OCI-M1 (cell line): ENCODE results near the gene KRTAP9-6.
"Not testable (repeated sequence)": the region's sequence is repeated elsewhere in the genome, so short reads cannot be mapped to it uniquely, and the experiment has no call there.

ENCODE experiments used
- DNase-seq: peaks from one replicate; lab custom pipeline; 2025; lab: John Stamatoyannopoulos, UW

Gene KRTAP9-6

DNA sequence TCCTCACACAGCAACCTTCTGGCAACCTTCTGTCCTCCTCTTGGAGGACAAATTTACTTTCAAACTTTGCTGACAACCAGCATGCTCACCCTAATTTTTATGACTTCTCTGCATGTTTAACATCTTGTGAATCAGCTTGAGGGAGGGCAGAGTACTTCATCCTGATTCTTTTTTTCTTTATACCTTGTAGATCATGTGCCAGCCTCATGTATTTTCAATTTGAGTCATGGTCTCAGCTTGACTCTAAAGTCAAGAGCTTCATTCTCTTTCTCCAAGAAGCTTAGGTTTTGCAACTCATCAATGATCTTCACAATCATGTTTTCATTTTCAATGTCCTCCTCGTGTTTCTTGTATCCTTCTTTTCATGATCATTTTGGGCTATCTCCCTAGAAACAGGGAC, 6.7 kb downstream of the KRTAP9-6 start:
- no peak for DNase-seq

DNA sequence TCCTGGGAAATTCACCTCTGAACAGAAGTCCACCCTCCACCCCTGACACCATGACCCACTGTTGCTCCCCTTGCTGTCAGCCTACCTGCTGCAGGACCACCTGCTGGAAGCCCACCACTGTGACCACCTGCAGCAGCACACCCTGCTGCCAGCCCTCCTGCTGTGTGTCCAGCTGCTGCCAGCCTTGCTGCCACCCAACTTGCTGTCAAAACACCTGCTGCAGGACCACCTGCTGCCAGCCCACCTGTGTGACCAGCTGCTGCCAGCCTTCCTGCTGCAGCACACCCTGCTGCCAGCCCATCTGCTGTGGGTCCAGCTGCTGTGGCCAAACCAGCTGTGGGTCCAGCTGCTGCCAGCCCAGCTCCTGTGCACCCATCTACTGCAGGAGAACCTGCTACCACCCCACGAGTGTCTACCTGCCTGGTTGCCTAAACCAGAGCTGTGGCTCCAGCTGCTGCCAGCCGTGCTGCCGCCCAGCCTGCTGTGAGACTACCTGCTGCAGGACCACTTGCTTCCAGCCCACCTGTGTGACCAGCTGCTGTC, 10.5 kb downstream of the KRTAP9-6 start, which contains the start of gene KRTAP9-7:
TSS of gene KRTAP9-7 (plus strand) at position 51 of the 543 bp plus-strand sequence. CDS start at position 51, 0 bp downstream.
- DNase-seq = not testable (repeated sequence)

DNA sequence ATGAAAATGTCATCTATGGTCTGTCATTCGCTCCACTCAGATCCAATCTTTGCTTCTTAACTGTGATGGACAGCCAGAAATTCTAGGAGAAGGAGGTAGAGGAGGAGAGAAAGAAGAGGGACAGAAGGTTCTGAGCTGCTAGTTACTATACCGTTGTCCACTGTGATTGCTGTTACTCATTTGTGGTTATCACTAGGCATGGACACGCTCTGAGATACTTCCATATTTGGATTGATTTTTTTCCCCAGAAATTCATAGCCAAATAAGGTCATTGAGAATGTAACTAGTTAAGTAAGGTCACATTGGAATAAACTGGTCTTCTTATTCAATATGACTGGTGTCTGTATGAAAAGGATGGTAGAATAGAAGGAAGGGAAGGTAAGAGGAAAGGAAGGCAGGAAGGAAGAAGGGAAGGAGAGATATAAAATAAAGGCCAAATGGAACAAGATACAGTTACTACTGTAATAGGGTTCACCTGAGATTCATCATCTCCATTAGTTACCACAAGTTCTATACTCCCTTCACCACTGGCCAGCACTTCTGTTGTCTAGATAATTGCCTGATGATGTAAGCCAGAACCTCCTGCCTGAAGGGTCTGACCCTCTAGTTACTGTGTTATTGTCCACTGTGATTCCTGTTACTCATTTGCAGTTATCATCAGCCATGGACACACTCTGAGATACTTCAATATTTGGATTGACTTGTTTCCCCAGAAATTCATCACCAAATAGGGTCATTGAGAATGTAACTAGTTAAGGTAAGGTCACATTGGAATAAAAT, 13.2 kb downstream of the KRTAP9-6 start:
- no peak for DNase-seq

DNA sequence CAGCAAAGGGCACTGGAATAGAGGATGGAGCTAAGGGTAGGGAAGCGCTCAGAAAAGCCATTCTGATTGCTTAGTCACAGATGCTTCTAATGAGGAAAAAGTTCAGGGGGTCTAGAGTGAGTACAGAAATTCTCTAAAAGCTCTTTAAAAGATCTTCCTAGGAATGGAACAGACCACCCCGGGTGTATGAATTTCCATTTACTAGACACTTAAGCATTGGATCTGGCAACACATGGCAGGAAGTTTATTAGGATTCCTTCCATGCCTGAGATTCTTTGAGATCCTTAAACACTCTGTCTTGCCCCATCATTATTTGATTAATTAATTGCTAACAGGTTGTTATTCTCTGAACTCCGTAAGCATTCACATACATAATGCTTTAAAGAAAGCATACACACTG, 18.9 kb downstream of the KRTAP9-6 start:
- DNase-seq = no peak

DNA sequence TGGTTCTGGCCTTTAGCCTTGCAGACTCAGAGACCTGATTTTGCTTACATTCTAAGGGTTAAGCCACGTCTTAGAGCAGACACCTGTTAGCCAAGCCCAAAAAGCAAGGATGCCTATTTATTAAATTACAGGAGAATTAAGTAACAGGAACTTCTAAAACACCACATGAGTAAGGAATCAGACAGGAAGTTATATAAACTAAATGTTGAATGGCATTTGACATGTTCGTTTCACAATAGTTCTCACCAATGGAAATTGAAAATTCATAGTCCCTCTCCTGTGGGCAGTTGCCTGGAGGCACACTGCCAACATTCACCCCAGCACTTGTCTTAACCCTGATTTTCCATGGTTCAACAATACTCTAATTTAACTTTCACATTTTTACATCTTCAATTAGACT, 19.4 kb downstream of the KRTAP9-6 start:
- no peak for DNase-seq

DNA sequence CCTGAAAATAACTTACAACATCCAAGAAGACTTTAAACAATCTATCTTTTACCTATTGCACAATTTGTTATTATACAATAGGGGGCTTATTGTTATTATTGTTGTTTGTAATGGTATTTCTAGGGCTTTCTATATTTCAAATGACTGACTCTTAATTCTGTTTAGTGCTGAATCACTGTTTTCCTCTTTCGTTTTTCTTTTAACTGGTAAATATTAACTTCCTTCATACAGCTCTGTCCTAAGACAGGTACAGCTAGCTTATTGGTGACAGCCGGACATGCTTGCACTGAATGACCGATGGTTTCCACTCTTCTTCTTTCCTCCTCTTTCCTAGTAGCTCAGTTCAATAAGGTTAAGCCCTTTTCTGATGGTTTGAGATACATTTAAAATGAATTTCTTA, 21.9 kb downstream of the KRTAP9-6 start:
- DNase-seq = no peak

DNA sequence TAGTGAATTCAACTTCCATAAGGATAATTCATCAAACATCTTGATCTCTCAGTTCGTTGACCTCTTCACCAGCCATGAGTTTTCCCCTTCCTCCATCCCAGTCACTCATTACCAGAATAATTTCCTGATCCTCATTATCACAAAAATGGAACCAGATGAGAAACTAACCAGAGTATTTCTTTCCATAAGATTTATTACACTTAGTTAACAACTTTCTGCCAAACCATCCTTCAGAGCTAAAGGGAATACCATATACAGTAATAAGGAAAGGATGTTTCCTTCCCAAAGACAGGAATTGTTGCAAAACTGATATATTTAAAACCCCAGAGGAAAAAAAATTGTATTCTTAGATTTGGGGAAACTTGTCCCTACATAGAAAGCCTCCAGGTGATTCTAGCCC, 28.8 kb downstream of the KRTAP9-6 start:
- no peak for DNase-seq

DNA sequence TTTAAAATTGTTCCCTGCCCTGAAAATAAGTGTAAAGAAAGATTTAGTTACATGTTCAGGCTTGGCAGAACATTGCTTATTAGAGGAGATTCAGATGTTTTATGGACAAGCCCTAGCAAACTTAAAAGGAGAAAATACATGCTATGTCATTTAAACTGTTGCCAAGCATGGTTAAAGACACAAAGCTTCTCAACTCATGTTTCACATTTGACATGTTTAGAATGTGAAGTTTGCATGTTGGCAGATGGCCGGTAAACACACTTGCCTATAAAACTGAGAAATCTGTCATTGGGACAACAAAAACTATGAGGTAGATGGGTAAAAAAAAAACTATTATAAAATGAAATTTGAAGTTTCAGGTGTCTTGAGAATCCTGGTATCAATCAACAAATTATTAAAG, 31.7 kb downstream of the KRTAP9-6 start:
- no peak for DNase-seq

DNA sequence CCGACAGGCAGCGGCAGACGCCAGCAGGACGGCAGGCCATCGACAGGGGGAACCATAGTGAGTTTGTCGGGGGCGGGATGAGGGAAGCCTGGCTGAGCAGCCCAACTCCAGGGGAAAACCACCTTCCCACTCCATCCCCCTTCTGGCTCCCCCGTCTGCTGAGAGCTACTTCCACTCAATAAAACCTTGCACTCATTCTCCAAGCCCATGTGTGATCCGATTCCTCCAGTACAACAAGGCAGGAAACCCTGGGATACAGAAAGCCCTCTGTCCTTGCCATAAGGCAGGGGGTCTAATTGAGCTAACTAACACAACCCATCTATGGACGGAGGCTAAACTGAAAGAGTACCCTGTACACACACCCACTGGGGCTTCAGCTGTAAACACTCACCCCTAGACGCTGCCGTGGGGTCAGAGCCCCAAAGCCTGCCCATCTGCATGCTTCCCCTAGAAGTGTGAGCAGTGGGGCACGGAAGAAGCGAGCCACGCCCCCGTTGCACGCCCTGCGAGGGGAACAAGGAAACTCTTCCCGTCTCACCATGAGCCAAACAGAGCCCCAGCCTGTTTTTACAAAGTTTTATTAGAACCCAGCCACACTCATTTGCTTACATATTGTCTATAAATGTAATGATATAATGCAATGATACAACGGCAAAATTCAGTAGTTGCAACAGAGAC, 33.4 kb downstream of the KRTAP9-6 start:
- DNase-seq = no peak

DNA sequence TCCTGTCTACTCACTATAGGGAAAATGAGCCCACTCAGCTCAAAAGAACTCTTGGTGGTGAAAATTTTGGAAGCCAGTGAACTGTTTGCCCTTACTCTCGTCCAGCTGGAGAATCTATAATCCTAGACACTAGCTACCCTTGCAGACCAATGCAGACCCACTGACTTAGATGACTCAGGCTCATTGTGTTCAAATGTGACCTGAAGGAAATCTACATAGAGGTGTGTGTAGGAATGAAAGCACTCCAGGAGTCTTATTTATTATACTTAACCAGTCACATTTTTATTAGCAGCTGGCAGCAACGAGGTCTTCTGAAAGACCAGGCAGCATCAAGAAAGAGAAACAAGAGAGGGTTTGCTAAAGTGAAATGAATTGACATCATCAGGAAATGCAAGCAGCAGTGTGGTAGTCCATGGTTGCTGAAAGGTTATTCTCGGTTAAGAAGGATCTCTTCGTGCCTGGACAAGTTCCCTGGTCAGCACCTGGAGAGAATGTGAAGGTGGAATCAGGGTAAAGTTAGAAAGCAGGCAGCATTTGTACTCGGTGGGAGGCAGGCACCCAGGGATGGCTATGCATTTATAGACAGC, 36.1 kb downstream of the KRTAP9-6 start:
- no peak for DNase-seq

DNA sequence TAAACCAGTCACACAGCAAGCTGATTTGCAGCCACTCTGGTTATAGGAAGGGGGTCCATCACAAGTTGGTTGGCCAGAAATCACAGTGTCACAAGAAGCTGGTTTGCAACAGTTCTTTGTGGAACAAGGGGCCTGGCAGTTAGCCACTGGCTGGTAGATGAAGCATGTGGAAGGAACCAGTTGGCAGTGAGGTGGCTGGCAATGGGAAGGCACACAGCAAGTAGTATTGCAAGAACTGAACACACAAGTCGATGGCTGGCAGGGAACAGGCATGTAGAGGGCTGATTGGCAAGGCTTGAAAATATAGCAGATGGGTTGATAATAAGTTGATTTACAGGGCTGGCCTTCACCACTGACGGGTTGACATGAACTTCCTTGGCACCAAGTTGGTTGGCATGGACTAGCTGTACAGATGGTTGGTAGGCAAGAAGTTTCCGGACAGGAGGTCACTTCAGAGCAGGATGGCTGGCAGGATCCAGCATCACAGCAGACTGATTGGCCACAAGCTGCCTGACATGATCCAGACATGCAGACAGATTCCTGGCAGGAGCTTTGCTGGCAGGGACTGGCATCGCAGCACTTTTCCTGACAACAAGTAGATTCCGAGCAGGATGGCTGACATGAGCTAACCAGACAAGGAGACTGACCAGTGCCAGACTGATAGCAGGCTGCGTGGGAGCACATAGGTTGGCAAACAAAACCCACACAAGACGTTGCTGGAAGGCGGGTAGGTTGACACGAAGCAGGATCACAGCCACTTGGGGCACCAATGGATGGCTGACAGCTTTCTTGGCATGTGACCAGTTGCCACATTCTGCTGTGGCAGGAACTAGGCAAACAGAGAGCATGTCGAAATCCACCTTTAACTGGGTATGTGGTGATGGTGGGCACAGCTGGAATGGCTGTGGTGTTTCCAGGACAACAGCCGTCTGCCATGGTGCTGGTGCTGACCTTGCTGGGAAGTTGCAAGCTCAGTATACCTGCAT, 37.0 kb downstream of the KRTAP9-6 start, which contains the start of gene KRTAP29-1:
TSS of gene KRTAP29-1 (minus strand) at position 936 of the 986 bp plus-strand sequence. CDS start at position 936, 0 bp downstream.
- no peak for DNase-seq

DNA sequence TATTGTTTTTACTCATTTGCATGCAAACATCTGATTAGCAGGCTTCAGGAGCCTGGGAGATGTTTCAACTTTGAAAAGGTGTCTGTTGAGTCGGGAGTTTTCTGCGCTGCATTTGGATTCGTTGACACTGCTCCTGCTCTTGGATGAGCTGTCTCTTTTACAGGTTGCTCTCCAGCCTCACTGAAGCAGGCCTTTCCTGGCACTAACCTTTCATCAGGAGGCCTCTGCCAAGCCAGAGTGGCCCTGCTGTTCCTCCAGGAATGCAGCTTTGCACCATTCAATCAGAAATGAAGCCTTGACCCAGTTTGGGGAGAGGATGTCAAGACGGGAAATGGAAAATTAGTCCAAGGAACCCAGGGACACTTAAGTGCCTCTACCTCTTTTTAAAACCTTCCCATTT, 37.8 kb downstream of the KRTAP9-6 start:
- no peak for DNase-seq

DNA sequence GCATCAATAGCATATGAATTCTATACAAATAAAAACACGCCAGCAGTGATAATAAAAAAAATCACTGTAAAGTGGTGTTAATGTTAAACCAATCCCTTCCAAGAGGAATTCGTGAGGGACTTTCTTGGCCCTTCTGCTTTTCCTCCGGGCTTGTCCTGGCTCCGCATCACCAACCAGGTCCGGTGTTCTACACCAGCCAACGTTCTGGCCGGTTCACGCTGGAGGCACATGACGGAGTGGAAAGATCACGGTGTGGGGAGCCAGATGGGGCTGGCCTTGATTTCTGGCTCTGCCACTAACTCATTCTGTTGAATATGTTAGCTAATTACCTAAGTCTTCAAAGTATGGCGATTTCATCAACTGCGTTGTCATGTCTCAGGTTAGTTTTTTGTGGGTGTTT, 38.9 kb downstream of the KRTAP9-6 start:
- no peak for DNase-seq

DNA sequence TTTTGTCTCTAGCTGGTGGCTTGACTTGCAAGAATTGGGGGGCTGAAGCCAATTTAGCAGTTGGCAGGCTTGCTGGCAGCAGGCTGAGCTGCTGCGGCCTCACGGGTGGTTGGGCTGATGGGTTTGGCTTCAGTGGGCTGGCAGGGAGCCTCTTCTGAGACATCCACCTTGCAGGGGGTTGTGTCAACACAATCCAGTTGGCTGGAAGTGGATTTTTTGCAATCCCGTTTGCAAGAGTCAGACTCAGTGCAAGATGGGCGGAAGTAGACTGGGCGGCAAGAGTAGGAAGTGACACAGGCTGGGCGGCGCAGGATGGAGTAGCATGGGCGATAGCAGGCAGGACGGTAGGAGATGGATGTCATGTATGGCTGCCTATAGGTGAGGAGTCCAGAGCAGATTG, 42.5 kb downstream of the KRTAP9-6 start:
- no peak for DNase-seq

DNA sequence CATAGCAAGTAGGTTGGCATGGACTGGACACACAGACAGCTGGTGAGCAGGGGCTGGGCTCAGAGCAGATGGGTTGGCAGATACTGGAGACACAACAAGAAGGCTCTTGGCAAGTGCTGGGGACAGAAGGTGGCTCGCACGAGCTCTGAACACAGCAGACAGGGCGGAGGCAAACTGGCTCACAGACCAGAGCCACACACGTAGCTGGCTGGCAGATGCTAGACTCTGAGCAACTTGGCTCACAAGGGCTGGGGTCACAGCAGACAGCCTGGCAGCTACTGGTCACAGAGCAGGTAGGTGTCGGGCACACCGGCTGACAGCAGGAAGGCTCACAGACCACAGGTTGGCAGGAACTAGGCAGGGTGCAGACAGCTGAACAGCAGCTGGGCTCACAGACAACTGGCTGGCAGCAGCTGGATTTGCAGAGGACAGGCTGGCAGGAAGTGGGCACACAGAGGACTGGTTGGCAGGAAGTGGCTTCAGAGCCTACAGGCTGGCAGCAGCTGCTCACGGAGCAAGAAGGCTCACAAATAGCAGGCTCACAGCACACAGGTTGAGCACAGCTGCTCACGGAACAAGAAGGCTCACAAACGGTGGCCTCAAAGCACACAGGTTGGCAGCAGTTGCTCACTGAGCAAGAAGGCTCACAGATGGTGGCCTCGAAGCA, 43.2 kb downstream of the KRTAP9-6 start:
- no peak for DNase-seq

DNA sequence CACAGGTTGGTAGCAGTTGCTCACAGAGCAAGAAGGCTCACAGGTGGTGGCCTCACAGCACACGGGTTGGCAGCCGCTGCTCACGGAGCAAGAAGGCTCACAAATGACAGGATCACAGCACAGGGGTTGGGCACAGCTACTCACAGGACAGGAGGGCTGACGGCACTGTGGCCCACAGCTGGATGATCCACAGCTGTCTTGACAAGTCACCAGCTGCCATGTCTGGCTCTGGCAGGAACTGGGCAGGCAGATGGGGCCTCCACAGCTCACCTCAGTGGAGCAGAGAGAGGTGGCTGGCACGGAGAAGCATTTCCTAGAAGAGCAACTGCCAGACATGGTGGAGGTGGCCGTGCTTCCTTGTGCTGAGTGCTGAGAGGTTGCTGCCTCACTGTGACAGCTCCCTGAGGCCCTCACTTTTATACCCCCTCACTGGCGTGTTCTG, 43.8 kb downstream of the KRTAP9-6 start, which contains the start of gene KRTAP16-1:
TSS of gene KRTAP16-1 (minus strand) at position 392 of the 442 bp plus-strand sequence. CDS start at position 336, 56 bp downstream.
- no peak for DNase-seq

DNA sequence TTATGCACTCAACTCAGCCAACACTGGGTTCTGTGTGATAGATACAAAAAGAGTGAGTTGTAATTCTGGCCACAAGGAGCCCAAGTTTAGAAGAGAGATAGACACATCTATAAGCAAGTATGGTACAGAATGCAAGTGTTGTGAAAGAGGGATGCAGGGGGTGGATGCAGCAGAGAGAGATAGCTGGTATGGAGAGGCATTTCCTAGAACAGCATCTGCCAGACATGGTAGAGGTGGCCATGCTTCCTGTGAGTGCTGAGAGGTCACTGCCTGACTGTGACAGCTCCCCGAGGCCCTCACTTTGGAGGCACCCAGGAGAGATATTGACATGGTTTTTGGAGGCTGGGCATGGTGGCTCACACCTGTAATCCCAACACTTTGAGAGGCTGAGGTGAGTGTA, 45.9 kb downstream of the KRTAP9-6 start:
- DNase-seq = no peak

DNA sequence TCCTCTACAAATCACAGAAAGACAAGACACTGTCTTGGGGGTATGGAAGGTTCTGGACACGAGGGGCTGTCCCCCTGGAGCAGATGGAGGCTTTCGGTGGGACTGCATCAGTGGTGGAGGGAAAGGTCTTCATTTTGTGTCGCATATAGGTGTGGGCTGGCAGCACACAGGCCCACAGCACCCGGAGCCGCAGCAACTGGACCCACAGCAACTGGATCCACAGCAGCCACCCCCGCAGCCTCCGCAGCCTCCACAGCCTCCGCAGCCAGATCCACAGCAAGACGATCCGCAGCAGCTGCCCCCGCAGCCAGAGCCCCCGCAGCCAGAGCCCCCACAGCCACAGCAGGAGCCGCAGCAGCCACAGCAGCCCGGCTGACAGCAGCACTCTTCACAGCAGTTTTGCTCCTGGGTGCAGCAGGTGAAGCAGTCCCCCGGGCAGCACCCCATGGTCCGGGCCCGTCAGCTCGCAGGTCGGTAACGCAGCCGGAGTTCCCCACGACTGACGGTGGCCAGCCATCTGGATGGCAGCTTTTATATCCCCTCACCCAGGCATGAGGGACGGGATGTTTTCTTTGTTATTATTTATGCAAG, 50.1 kb downstream of the KRTAP9-6 start, which contains the start of gene KRTAP17-1:
TSS of gene KRTAP17-1 (minus strand) at position 507 of the 591 bp plus-strand sequence. CDS start at position 447, 60 bp downstream.
- DNase-seq = no peak
